Activated T-helper 1 cell treated with anti-CD3 and anti-CD28 coated beads, Interleukin-2, amount 50 U/mL, for 16 hours (primary cell): Measurements from ENCODE around the gene ASB13.

Experiments used
- DNase-seq, 2 donors: peaks; one replicate each; pipeline ENCODE4 v3.0.0-alpha.2; 2020; ENCODE audit warnings: low read depth in 1 of 2, low spot score in 1 of 2

The ASB13 gene

GRCh38 chr10:5648494-5649457 lies 17.6 kb downstream of the ASB13 start:
- no peak for DNase-seq

- no peak for DNase-seq
Measured at GRCh38 chr10:5647507-5648240, 18.7 kb downstream of the ASB13 start.

GRCh38 chr10:5645944-5646617 lies 20.3 kb downstream of the ASB13 start:
- no peak for DNase-seq

GRCh38 chr10:5645375-5645774 lies 21.0 kb downstream of the ASB13 start:
- DNase-seq: no peak

GRCh38 chr10:5644930-5645329 lies 21.5 kb downstream of the ASB13 start:
- no peak for DNase-seq

GRCh38 chr10:5643346-5644067 lies 22.9 kb downstream of the ASB13 start:
- no peak for DNase-seq

GRCh38 chr10:5641501-5641900 lies 24.9 kb downstream of the ASB13 start:
- no peak for DNase-seq

GRCh38 chr10:5640501-5640900 lies 25.9 kb downstream of the ASB13 start:
- no peak for DNase-seq

GRCh38 chr10:5640036-5640435 lies 26.4 kb downstream of the ASB13 start:
- no peak for DNase-seq

- DNase-seq: no peak
Measured at GRCh38 chr10:5639066-5639465, 27.3 kb downstream of the ASB13 start.

GRCh38 chr10:5638494-5638893 lies 27.9 kb downstream of the ASB13 start:
- DNase-seq: no peak

GRCh38 chr10:5634918-5635317 lies 31.5 kb downstream of the ASB13 start:
- DNase-seq: no peak

GRCh38 chr10:5633166-5633749 lies 33.1 kb downstream of the ASB13 start:
- DNase-seq: no peak

- DNase-seq: no peak
Measured at GRCh38 chr10:5632446-5632845, 33.9 kb downstream of the ASB13 start.

GRCh38 chr10:5631936-5632335 lies 34.5 kb downstream of the ASB13 start:
- no peak for DNase-seq

GRCh38 chr10:5630112-5630436 lies 36.3 kb downstream of the ASB13 start:
- no peak for DNase-seq

- DNase-seq: peak; percentile 66 to 79
Measured at GRCh38 chr10:5629303-5630111, 36.9 kb downstream of the ASB13 start.

- DNase-seq: no peak
Measured at GRCh38 chr10:5628451-5629302, 37.7 kb downstream of the ASB13 start.

GRCh38 chr10:5627486-5628044 lies 38.8 kb downstream of the ASB13 start:
- DNase-seq: no peak
